SK-N-SH treated with all-trans-retinoic acid at 6 μM for 48 hours (cell line): ENCODE measurements around the gene PPM1G.
A peak's percentile ranks its signal among the peaks of the same experiment; 100 is the strongest.

Source experiments
- ATAC-seq: fragments of 200-7000 bp; cut with Tn5 transposase; 3 replicates; pipeline ENCODE4 v1.9.1; 2020; ENCODE audit warnings: mild to moderate bottlenecking, moderate library complexity
- ARNTL ChIP-seq: fragments of 450-650 bp; formaldehyde crosslinking; IDR thresholded peaks from 2 replicates; pipeline ENCODE4 v1.5.0; 2020; ENCODE audit warnings: low read depth, mild to moderate bottlenecking, moderate library complexity, borderline replicate concordance
- BACH2 ChIP-seq: fragments of 250-450 bp; sonication (Bioruptor Pico); IDR thresholded peaks from 2 replicates; pipeline ENCODE4 v1.9.0; 2021; ENCODE audit warnings: mild to moderate bottlenecking, borderline replicate concordance
- CSDC2 ChIP-seq: fragments of 250-450 bp; sonication (Bioruptor Pico); IDR thresholded peaks from 2 replicates; pipeline ENCODE4 v1.5.0; 2020; ENCODE audit warnings: mild to moderate bottlenecking, moderate library complexity
- ESRRG ChIP-seq: fragments of 250-450 bp; sonication (Bioruptor Pico); IDR thresholded peaks from 2 replicates; pipeline ENCODE4 v1.6.1; 2021; ENCODE audit warnings: mild to moderate bottlenecking
- GLIS3 ChIP-seq: fragments of 250-450 bp; sonication (Bioruptor Pico); IDR thresholded peaks from 2 replicates; pipeline ENCODE4 v1.5.0; 2020; ENCODE audit warnings: mild to moderate bottlenecking, moderate library complexity
- ISL1 ChIP-seq: fragments of 250-450 bp; sonication (Bioruptor Pico); IDR thresholded peaks from 2 replicates; pipeline ENCODE4 v2.1.2; 2022; ENCODE audit warnings: mild to moderate bottlenecking, moderate library complexity
- PPARA ChIP-seq: fragments of 250-450 bp; sonication (Bioruptor Pico); IDR thresholded peaks from 2 replicates; pipeline ENCODE4 v1.5.0; 2020; ENCODE audit warnings: mild to moderate bottlenecking, borderline replicate concordance
- SNAI2 ChIP-seq: fragments of 250-450 bp; sonication (Bioruptor Pico); IDR thresholded peaks from 2 replicates; pipeline ENCODE4 v1.5.0; 2020; ENCODE audit warnings: mild to moderate bottlenecking, moderate library complexity
- TCF4 ChIP-seq: fragments of 250-450 bp; sonication (Bioruptor Pico); IDR thresholded peaks from 2 replicates; pipeline ENCODE4 v1.8.0; 2021; ENCODE audit warnings: mild to moderate bottlenecking, moderate library complexity, borderline replicate concordance
- ZFP3 ChIP-seq: fragments of 250-450 bp; sonication (Bioruptor Pico); IDR thresholded peaks from 2 replicates; pipeline ENCODE4 v1.5.0; 2020; ENCODE audit warnings: mild to moderate bottlenecking, moderate library complexity
- ZFP30 ChIP-seq: fragments of 450-650 bp; formaldehyde crosslinking; IDR thresholded peaks from 2 replicates; pipeline ENCODE4 v1.5.0; 2022; ENCODE audit warnings: mild to moderate bottlenecking, moderate library complexity
- ZNF565 ChIP-seq: fragments of 450-650 bp; formaldehyde crosslinking; conservative IDR thresholded peaks from 2 replicates; pipeline ENCODE4 v1.5.0; 2020; ENCODE audit warnings: low read depth, mild to moderate bottlenecking, moderate library complexity
- ZNF70 ChIP-seq: fragments of 450-650 bp; formaldehyde crosslinking; IDR thresholded peaks from 2 replicates; pipeline ENCODE4 v1.5.0; 2020; ENCODE audit warnings: mild to moderate bottlenecking, moderate library complexity
- ZNF8 ChIP-seq: fragments of 450-650 bp; formaldehyde crosslinking; IDR thresholded peaks from 2 replicates; pipeline ENCODE4 v1.5.0; 2020; ENCODE audit warnings: mild to moderate bottlenecking, moderate library complexity
- TF ChIP-seq, protein P1 (sequence below): fragments of 250-450 bp; sonication (Bioruptor Pico); IDR thresholded peaks from 2 replicates; pipeline ENCODE4 v1.5.1; 2021; ENCODE audit warnings: mild to moderate bottlenecking, moderate library complexity
- TF ChIP-seq, protein P2 (sequence below): fragments of 250-450 bp; sonication (Bioruptor Pico); IDR thresholded peaks from 2 replicates; pipeline ENCODE4 v1.5.1; 2020; ENCODE audit warnings: low read depth, mild to moderate bottlenecking, moderate library complexity
- TF ChIP-seq, protein P3 (sequence below): fragments of 250-450 bp; sonication (Bioruptor Pico); IDR thresholded peaks from 2 replicates; pipeline ENCODE4 v1.5.0; 2020; ENCODE audit warnings: mild to moderate bottlenecking, moderate library complexity
- TF ChIP-seq, protein P4 (sequence below): fragments of 250-450 bp; sonication (Bioruptor Pico); IDR thresholded peaks from 2 replicates; pipeline ENCODE4 v1.8.0; 2020; ENCODE audit warnings: mild to moderate bottlenecking, moderate library complexity, borderline replicate concordance
- TF ChIP-seq, protein P5 (sequence below): fragments of 250-450 bp; sonication (Bioruptor Pico); IDR thresholded peaks from 2 replicates; pipeline ENCODE4 v1.8.0; 2021; ENCODE audit warnings: low read depth, mild to moderate bottlenecking, moderate library complexity, borderline replicate concordance

PPM1G gene

DNA sequence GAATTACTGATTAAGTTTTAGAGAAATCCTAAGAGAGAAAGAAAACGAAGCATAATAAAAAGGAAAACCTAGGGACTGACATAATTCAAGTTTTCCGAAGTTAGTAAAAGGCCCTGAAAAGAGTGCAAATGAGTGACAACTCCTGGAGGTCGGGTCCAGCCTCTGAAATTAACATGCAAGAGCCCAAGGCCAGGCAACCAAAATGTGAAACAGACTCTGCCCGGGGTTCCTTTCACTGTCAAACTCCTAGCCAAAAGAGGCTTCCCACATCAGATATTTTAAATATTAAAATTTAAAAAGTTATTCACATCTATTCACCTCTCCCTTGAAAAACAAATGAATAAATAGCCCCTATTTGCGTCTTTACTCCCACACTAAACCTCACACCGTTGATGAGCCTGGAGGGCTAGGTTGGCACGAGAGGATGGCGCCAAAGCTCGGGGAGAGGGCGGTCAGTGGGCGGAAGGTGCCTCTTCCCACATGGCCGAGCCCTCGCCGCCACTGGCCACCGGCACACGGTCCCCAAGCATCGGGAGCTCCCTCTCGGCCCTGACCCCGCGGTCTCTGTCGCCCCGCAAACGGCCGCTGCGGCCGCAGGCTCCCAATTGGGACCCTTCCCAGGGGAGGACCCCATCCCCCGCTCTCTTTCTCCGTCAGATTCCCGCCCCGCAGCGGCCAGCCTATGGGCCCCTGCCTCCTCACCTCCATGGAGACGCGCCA, 630 bp downstream of the PPM1G start:
- ATAC-seq, result peak; percentile 70

DNA sequence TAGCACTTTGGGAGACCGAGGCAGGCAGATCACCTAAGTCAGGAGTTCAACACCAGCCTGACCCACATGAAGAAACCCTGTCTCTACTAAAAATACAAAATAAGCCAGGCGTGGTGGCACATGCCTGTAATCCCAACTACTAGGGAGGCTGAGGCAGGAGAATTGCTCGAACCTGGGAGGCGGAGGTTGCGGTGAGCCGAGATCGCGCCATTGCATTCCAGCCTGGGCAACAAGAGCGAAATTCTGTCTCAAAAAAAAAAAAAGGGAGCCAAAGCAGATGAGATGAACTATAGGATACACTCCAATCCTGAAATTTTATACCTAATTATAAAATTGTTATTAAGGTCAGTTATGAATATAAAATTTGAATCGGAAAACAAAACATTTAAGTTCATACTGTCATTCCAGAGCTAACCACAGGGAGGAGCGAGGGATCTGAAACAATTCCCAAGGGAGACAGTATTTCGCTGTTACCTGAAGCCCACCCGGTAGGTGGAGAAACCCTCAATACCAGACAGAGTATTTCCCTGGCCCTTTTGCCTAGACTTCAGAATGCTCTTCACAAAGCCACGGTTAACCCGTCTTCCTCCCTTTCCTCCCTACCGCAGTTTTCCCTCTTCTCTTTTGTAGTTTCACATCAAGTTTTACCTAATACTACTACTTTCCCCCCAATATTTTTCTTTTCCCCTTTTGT, 1.4 kb downstream of the PPM1G start:
- peak; percentile 15; the same call in 2 of the 3 replicates for ATAC-seq
- TF ChIP-seq, protein P1, sequence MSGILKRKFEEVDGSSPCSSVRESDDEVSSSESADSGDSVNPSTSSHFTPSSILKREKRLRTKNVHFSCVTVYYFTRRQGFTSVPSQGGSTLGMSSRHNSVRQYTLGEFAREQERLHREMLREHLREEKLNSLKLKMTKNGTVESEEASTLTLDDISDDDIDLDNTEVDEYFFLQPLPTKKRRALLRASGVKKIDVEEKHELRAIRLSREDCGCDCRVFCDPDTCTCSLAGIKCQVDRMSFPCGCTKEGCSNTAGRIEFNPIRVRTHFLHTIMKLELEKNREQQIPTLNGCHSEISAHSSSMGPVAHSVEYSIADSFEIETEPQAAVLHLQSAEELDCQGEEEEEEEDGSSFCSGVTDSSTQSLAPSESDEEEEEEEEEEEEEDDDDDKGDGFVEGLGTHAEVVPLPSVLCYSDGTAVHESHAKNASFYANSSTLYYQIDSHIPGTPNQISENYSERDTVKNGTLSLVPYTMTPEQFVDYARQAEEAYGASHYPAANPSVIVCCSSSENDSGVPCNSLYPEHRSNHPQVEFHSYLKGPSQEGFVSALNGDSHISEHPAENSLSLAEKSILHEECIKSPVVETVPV (CRISPR knock-in tag), result no peak
- TF ChIP-seq, protein P2, sequence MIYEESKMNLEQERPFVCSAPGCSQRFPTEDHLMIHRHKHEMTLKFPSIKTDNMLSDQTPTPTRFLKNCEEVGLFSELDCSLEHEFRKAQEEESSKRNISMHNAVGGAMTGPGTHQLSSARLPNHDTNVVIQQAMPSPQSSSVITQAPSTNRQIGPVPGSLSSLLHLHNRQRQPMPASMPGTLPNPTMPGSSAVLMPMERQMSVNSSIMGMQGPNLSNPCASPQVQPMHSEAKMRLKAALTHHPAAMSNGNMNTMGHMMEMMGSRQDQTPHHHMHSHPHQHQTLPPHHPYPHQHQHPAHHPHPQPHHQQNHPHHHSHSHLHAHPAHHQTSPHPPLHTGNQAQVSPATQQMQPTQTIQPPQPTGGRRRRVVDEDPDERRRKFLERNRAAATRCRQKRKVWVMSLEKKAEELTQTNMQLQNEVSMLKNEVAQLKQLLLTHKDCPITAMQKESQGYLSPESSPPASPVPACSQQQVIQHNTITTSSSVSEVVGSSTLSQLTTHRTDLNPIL (CRISPR knock-in tag), result no peak
- TF ChIP-seq ZNF565 (CRISPR knock-in tag), result no peak
- TF ChIP-seq GLIS3 (CRISPR knock-in tag), result no peak
- TF ChIP-seq ZNF70 (CRISPR knock-in tag), result no peak
- no peak for TF ChIP-seq ZNF8 (CRISPR knock-in tag)
- TF ChIP-seq SNAI2 (CRISPR knock-in tag), result no peak
- no peak for TF ChIP-seq BACH2 (CRISPR knock-in tag)
- TF ChIP-seq, protein P3, sequence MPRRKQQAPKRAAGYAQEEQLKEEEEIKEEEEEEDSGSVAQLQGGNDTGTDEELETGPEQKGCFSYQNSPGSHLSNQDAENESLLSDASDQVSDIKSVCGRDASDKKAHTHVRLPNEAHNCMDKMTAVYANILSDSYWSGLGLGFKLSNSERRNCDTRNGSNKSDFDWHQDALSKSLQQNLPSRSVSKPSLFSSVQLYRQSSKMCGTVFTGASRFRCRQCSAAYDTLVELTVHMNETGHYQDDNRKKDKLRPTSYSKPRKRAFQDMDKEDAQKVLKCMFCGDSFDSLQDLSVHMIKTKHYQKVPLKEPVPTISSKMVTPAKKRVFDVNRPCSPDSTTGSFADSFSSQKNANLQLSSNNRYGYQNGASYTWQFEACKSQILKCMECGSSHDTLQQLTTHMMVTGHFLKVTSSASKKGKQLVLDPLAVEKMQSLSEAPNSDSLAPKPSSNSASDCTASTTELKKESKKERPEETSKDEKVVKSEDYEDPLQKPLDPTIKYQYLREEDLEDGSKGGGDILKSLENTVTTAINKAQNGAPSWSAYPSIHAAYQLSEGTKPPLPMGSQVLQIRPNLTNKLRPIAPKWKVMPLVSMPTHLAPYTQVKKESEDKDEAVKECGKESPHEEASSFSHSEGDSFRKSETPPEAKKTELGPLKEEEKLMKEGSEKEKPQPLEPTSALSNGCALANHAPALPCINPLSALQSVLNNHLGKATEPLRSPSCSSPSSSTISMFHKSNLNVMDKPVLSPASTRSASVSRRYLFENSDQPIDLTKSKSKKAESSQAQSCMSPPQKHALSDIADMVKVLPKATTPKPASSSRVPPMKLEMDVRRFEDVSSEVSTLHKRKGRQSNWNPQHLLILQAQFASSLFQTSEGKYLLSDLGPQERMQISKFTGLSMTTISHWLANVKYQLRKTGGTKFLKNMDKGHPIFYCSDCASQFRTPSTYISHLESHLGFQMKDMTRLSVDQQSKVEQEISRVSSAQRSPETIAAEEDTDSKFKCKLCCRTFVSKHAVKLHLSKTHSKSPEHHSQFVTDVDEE (CRISPR knock-in tag), result no peak
- no peak for TF ChIP-seq ARNTL
- no peak for TF ChIP-seq ESRRG

More for the DNA sequence above, 630 bp downstream of the PPM1G start:
- no peak for TF ChIP-seq ZNF70 (CRISPR knock-in tag)
- no peak for TF ChIP-seq ESRRG
- no peak for TF ChIP-seq TCF4 (CRISPR knock-in tag)
- TF ChIP-seq, protein P2 (CRISPR knock-in tag), result no peak
- no peak for TF ChIP-seq ZFP30 (CRISPR knock-in tag)
- TF ChIP-seq CSDC2, result no peak
- no peak for TF ChIP-seq ISL1
- TF ChIP-seq PPARA (CRISPR knock-in tag), result no peak
- TF ChIP-seq, protein P3 (CRISPR knock-in tag), result no peak
- TF ChIP-seq, protein P4, sequence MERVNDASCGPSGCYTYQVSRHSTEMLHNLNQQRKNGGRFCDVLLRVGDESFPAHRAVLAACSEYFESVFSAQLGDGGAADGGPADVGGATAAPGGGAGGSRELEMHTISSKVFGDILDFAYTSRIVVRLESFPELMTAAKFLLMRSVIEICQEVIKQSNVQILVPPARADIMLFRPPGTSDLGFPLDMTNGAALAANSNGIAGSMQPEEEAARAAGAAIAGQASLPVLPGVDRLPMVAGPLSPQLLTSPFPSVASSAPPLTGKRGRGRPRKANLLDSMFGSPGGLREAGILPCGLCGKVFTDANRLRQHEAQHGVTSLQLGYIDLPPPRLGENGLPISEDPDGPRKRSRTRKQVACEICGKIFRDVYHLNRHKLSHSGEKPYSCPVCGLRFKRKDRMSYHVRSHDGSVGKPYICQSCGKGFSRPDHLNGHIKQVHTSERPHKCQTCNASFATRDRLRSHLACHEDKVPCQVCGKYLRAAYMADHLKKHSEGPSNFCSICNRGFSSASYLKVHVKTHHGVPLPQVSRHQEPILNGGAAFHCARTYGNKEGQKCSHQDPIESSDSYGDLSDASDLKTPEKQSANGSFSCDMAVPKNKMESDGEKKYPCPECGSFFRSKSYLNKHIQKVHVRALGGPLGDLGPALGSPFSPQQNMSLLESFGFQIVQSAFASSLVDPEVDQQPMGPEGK (CRISPR knock-in tag), result no peak
- TF ChIP-seq ZFP3 (CRISPR knock-in tag), result no peak
- TF ChIP-seq ZNF8 (CRISPR knock-in tag), result no peak
- TF ChIP-seq, protein P1 (CRISPR knock-in tag), result no peak
- TF ChIP-seq, protein P5, sequence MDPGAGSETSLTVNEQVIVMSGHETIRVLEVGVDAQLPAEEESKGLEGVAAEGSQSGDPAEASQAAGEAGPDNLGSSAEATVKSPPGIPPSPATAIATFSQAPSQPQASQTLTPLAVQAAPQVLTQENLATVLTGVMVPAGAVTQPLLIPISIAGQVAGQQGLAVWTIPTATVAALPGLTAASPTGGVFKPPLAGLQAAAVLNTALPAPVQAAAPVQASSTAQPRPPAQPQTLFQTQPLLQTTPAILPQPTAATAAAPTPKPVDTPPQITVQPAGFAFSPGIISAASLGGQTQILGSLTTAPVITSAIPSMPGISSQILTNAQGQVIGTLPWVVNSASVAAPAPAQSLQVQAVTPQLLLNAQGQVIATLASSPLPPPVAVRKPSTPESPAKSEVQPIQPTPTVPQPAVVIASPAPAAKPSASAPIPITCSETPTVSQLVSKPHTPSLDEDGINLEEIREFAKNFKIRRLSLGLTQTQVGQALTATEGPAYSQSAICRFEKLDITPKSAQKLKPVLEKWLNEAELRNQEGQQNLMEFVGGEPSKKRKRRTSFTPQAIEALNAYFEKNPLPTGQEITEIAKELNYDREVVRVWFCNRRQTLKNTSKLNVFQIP (CRISPR knock-in tag), result no peak
